Epithelial cell of proximal tubule (primary cell): Measurements from ENCODE around the gene RHBDD3. TPM values are rescaled to one million over a fixed set of nuclear protein-coding genes. Genes with fewer than 3 reads are reported as not detected.
A peak's percentile ranks its signal among the peaks of the same experiment; 100 is the strongest.

Experiments used
- DNase-seq: peaks from one replicate; pipeline ENCODE4 v3.0.0-alpha.2; 2011; ENCODE audit warnings: low read depth
- H3K4me3 ChIP-seq: 2 replicates; pipeline ENCODE4 v1.5.1; 2011; ENCODE audit warnings: low read depth, mild to moderate bottlenecking, low read length
- total RNA-seq: library from RNA; depleted of rRNA; stranded (reverse); fragments of >200 nt; gene quantifications from 2 replicates; pipeline ENCODE4 v1.2.3, GENCODE V29; 2015
- TF ChIP-seq, protein P1 (sequence below): conservative IDR thresholded peaks from 2 replicates; pipeline ENCODE4 v1.5.1; 2012; ENCODE audit warnings: low read depth, mild to moderate bottlenecking, low read length

The RHBDD3 gene
- total RNA-seq, 1 donor from 2014 or later, result 28.2 TPM

DNA sequence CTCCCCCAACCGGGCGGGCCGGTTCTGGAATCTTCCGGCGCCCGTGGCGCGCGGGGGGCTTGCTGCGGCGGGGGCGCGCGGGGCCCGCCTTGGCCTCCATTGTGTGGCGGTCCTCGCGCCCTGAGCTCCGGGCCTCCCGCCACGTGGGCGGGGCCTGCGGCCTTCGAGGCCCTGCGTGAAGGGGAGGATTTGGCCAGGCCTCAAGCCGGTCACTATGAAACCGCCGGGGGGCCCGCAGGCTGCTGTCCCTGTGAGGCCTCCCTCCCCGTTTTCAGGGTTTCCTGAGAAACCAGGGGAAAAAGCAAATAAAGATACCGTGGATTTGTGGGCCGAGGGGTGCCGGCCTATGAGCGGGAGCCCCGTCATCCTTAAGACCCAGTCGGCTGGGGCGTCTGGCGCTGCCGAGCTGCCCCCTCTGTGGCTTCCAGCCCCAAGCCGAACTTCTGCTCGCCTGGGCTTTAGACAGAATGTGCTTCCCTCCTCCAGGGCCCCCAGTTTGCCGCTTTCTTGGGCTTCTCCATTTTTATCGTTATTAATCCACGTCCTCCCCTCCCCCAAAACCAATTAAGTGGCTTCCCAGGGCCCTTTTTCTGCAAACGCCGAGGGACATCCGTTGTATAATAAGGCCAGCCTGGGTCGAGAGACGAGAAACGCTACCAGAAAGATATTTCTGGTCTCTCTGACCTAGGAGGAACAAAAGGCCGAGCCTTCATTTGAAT is 889 bp upstream of the RHBDD3 start:
- TF ChIP-seq, protein P1, sequence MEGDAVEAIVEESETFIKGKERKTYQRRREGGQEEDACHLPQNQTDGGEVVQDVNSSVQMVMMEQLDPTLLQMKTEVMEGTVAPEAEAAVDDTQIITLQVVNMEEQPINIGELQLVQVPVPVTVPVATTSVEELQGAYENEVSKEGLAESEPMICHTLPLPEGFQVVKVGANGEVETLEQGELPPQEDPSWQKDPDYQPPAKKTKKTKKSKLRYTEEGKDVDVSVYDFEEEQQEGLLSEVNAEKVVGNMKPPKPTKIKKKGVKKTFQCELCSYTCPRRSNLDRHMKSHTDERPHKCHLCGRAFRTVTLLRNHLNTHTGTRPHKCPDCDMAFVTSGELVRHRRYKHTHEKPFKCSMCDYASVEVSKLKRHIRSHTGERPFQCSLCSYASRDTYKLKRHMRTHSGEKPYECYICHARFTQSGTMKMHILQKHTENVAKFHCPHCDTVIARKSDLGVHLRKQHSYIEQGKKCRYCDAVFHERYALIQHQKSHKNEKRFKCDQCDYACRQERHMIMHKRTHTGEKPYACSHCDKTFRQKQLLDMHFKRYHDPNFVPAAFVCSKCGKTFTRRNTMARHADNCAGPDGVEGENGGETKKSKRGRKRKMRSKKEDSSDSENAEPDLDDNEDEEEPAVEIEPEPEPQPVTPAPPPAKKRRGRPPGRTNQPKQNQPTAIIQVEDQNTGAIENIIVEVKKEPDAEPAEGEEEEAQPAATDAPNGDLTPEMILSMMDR, result no peak
- H3K4me3 ChIP-seq, result peak overlapping the region; percentile 79
- no peak for DNase-seq

DNA sequence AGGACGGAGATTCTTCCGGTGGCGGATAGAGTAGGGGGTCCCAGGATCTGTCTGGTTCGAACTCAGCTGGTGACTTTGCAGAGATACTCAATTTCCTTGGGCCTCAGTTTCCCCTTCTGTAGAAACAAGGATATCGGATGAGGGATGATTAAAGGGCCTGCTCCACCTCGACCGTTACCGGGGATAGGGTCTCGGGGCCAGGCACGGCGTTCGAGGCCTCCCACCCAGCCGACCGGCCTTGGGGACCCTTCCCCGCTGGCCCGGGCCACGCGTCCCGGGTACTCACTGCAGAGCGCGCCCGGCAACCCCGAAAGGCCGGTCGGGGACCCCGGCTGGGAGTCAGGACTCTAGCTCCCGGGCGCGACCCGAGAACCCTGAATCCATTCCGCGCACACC is 321 bp downstream of the RHBDD3 start:
- TF ChIP-seq, protein P1, result no peak
- H3K4me3 ChIP-seq, result peak overlapping the region; percentile 79
- DNase-seq, result no peak

DNA sequence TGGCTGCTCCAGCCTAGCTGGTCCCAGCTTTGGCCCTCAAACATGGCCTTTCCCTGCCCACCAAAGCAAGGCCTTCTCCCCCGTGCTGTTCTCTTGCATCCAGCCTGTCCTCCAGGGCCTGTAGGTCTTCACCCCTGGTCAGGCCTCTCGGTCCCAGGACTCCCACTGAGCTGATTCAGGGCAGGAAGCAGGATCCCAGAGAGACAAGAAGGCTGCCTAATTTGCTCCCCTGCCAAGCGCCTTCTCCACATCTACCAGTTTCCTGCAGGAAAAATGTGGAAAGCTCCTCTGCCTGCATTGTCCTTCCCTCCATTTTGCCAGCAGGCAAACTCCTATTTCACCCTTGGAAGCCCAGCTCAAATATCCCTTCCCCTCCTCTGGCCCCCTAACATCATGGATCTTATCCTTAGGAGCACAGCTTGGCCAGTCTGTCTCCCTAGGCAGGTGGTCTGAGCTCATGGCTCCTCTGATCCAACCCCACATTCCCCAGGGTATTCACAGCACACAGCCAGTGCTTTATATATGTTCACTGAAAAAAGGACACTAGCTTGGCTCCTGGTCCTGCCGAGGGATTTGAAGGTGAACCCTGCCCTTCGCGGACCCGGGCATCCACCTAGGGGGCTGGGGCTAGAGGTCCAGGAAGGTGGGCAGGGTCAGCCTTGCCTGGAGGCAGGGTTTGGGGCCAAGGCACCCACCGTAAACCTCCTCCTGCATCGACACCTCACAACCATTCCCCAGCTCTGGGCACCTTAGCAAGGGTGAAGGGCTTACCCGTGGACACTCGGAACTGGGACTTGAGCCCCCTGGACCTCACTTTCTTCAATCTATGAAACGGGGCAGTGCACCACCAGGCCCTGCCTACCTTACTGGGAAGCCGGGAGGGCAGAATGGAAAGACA is 968 bp downstream of the RHBDD3 start:
- DNase-seq, result no peak
- peak overlapping the region; percentile 79 for H3K4me3 ChIP-seq
- TF ChIP-seq, protein P1, result no peak

DNA sequence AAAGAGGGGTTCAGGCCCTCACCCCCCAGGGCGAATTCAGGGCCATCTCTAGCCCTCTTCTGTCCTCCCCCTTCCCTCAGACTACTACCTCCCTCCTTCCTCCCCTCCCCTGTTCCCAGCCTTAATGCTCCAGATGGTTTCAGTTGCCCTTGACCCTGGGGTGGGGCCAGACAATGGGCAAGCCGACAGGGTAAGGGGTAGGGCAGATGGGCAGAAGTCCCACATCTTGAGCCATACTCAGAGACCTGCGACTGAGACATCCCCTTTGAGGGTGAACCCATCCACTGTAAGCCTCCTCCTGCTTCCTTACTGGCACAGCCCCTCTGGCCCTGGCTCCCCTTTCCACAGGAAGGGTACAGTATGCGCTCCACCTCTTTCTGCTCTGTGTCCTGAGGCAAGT is 1.9 kb downstream of the RHBDD3 start:
- TF ChIP-seq, protein P1, result no peak
- no peak overlapping the region for H3K4me3 ChIP-seq

DNA sequence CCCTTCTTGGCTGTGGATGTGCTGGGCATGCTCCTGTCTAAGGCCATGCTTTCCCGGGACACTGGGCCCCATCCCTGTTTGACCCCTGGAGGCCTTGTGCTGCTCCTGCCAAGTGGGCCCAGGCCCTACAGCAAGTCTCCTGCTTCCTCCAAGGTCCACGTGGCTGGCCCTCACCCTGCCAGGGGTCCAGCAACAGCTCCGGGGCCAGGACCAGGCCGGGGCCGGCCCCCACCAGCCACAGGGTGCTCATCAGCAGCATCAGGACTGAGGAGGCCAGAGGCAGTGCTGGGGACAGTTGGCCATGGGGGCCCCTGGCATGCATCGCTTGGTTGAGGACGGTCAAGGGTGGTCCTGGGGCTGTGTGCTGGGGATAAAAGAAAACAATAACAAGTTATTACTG is 2.5 kb downstream of the RHBDD3 start:
- DNase-seq, result no peak
- TF ChIP-seq, protein P1, result no peak
- H3K4me3 ChIP-seq, result no peak overlapping the region

More for the DNA sequence above, 1.9 kb downstream of the RHBDD3 start:
- DNase-seq, result no peak

DNA sequence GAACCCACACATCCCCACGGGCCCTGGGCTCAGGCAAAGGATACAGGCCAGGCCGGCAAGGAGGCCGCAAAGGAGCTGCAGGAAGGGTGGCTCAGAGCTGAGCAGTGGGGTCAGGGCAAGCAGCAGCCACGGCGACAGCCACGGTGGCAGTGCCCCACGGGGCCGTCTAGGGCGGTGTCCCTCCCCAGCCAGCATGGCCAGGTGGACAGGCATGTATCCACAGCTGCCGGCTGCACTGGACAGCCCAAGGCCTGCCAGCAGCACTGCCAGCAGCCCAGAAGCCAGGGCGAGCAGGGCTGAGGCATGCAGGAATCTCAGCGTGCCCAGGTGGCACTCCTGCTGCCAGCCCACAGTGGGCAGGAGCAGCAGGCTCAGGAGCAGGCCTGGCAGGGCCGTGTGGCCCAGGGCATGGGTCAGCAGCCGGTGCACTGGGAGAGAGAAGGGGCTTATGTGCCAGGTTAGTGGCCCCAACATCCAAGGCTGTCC is 3.9 kb downstream of the RHBDD3 start:
- DNase-seq, result no peak
- H3K4me3 ChIP-seq, result no peak overlapping the region
- TF ChIP-seq, protein P1, result no peak
